GM18498 (cell line): ENCODE measurements around the gene RFFL.

Experiments used
- ATAC-seq: cut with Tn5 transposase; IDR thresholded peaks from one replicate; pipeline ENCODE4 v1.9.1; 2021; ENCODE audit warnings: mild to moderate bottlenecking, moderate library complexity; ENCODE audit not compliant: unreplicated experiment

The RFFL gene

DNA sequence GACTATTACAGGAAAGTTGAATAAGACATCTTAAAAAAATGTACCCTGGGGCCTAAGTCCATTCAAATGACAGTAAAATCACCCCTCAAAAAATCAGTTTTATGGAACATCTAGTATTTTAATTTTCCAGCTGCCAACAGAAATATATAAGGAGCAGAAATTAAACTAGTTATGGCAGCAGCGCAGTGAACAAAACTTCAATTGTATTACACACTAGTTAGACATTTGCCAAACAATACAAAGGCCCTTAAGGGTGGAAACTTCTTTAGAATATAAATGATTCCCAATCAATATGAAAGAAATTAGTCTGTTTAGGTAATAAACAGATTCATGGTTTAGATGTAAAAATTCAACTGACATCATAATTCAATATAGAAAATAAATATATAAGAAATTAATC lies 18.1 kb upstream of the RFFL start:
- no peak for ATAC-seq

DNA sequence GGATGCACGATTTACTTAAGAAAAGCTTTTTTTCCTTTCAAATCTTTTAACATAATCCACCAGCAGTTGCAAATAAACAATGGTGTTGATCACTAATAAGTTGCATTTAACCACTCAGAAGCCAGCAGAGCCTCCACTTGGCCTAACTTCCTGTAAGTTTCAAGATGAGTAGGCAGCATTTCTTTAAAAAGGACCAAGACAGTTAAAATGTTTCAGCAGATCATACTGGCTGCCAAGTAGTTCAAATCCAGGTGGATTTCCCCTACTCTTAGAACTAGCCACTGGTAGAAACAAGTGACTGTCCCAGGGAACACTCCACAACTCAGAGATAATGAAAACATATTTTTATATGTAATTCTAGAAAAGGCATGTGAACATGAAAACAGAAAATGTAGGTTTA lies 17.0 kb upstream of the RFFL start:
- peak; percentile 52 for ATAC-seq

DNA sequence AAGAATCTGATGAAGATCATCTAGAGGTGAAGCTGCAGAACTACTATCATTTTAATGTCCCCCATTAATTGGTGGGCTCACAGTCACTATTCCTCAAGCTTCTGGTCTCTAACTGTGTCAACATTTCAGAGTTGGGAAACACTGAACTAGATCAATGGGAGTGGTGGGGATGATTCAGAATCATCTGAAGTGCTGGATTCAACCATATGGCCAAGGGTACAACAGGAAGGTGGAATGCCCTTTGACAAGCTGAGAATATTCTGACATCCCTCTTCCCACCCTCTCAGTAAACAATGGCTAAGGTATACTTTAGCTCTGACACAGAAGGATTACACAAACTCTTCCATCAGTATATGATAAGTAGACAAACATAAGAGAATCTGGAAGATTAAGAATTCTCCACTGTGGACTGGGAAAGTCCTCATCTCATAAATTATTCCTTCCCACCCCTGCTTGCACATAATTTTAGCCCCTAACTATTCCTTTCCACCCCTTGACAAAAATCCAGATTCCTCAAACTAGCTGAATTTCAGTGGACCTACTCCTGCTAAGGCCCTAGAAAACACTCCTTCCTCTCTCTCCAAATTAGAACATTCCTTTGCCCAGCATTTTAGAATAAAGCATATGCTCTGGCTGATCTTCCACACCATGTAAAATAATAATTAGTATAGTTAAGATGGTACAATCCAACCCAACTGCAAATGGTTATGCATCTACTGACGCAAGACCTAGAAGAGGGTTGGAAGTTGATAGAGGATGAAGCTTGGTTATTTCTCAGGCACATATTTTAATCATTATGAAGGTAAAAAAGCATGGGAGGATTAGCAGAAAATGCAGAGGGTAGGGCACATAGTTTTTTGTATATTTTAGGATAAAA lies 16.3 kb upstream of the RFFL start:
- no peak for ATAC-seq

DNA sequence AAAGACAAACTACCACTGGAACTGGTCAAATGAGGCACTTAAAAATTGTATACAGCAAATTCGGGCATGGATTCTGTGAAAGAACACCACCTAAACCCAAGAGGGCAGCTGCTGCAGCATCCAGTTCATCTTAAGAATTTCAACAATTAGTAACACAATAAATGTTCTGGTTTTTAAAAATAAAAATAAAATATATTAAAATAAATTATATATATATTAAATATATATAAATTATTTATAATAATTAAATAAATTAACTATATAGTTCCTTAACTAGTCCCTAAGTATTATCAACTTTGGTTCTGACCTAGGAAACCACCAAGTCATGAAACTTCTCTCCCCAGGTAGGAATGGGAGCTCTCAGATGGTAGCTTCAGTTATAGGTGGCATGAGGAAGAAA lies 13.4 kb upstream of the RFFL start:
- no peak for ATAC-seq

DNA sequence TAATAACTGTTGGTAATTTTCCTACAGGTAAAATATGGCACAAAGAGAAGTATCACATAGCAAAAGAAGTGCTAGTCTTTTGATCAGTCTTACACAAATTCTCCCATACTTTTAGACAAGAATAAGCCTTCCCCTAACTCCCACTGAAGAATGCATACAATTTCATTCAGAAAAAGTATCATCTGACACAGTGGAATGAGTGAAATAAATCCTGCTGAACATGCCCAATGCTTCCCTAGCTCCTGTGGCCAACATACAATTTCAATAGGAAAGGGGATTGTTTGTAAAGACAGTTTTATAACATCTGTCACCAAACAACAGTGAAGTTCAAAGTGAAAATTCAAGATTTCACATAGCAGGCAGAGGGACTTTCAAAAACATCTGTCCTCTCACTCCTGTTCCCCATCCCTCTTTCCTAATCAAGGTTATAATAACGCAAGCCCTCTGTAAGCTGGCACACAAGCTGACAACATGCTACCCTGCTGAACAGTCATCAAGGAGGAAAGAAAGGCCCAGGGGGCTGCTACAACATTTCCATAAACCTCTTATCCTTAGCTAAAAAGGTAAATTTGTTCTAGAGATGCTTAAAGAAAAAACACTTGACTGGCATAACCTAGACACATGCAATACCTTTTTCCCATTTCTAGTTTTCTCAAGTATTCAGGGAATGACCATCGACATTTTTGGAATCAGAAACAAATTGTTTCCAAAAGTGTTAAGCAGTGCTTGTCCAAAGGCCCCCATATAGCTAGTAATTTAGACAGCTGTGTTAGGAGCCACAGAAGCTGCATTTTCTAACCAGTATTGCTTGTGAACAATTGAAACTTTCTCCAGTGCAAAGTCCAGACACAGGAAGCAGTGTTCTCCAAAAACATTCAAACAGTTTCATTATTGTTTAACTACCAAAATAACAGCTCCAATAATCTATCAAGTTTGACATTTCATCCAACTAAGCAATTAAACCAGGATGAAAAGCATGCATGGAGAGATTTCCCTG lies 11.5 kb upstream of the RFFL start:
- no peak for ATAC-seq

DNA sequence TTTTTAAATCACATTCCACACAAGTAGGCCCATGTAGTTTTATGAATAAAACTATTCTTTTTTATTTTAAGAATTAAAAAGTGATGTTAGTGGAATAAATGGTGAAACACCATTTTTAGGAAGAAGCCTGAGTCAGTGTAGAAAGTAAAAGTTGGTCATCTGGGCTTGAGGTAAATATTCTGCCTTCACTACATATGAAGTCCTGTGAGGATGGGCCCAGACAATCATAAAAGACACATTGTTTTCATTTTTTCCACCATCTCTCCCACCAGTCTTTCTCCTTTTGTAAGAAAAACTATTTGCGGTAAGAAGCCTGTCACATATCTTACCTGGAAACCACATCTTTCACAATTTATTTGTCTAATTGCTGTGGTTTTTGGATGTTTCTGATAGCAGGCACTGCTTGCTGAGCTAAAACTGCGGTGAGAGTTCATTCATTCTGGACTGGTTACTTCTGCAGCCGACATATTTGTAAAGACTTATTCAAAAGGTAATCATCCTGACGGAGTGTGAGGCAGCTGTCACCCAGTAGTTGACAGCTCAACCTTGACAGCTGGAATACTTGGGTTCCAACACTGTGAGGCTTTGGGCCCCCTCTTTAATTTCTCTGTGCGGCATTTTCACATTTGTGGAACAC lies 10.6 kb upstream of the RFFL start:
- no peak for ATAC-seq

DNA sequence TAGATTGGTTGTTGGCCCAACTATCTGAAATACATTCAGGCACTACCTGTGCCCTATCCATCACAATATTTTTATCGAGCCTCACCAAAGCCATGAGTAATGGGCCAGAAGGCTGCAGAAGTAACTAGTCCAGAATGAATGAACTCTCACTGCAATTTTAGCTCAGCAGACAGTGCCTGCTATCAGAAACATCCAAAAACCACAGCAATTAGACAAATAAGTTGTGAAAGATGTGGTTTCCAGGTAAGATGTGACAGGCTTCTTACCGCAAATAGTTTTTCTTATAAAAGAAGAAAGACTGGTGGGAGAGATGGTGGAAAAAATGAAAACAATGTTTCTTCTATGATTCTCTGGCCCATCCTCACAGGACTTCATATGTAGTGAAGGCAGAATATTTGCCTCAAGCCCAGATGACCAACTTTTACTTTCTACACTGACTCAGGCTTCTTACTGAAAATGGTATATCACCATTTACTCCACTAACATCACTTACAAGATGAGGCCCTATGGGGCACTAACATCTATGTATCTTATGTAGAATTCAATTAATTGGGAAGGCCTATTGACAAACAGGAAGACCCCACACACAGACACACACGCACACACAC lies 9.8 kb upstream of the RFFL start:
- no peak for ATAC-seq

DNA sequence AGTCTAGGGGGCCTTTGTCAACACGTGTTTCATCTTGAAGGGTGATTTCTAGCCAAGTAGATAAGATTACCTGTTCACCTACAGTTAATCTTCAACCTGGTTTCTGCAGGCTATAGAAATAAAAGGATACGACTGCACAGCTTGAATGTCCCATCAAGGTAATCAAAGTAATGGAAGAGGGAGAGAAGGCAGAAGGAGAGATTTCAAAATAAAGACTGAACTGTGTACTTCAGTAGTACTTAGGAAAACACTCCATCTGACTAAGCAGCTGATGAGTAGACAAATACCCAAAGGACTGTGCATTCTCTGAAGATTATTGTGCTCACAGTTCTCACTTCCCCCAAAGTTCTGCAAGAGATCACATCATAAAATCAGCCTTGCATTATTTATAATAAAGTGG lies 5.8 kb upstream of the RFFL start:
- no peak for ATAC-seq

DNA sequence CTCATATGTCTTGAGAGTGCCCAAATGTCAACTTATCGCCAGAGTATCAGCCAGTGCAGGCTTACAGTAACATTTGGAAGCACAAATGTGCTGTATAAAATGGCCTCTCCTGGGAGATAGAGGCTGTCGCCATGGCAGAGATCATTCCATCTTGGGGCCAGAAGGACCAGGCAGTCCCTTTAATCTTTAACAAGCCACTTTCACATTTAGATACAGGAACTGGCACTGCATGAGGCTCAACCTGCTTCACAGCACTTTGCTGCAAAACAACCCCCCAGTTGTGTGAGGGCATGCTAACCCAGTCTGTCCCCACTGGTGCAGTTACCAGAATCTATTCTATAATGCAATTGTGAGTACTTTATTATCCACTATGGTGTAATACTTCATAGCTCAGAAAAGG lies 4.7 kb upstream of the RFFL start:
- ATAC-seq, result no peak

DNA sequence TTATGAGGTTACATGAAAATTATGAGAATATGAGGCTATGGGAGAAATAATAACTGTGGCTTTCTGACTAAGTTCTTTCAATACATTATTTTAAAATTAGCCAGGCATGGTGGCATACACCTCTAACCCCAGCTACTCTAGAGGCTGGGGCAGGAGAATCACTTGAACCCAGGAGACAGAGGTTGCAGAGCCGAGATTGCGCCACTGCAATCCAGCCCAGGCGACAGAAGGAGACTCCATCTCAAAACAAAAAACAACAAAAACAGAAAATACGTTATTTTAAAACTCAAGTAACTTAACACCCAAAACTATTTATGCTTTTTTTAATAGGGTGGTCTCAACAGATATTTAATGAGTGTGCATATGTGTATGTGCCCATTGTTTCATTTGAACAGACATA lies 2.4 kb upstream of the RFFL start:
- no peak for ATAC-seq

DNA sequence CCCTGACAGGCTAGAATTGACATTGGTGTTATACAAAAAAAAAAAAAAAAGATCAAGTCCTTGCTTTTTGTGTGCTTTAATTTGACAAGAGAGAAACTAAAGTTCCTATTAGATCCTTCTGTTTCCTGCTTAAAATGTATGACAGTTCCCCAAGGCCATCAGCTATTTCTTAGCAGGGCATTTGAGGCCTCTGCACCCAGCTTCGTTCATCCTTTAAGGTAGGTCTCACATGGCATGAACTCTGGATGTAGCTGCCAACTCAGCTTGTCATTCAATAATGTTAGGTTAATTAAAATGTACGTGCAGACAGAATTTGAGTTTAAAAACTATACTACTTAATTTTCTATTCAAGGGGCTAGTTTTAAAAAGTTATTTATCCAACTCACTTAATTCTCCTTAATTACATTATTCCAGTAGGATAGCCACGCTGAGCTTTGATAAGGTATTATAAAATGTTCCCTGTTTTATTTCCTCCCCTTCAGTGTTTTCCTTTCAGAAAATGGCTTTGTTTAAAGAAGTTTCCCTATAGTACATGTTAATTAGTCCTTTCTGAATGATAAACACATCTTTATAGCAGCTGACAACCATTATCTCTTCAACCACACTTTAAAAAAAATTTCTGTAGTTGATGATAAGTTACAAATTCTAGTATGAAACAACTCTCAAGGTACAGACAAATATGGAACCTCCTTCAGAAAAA lies 1.2 kb upstream of the RFFL start:
- no peak for ATAC-seq

DNA sequence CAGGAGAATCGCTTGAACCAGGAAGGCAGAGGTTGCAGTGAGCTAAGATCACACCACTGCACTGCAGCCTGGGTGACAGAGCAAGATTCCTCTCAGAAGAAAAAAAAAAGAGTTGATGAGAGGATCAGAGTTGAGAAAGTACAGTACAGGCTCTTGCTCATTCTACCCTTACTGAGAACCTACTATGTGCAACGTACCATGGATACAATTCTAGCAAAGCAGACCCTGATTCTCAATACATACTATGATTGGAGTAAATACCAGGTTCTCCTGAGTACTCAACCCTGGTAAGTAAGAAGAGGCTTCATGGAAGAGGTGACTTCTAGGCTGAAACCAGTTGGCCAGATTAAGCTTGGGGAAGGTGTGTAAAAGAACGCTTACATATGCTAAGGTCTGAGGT lies 1.2 kb downstream of the RFFL start:
- no peak for ATAC-seq

DNA sequence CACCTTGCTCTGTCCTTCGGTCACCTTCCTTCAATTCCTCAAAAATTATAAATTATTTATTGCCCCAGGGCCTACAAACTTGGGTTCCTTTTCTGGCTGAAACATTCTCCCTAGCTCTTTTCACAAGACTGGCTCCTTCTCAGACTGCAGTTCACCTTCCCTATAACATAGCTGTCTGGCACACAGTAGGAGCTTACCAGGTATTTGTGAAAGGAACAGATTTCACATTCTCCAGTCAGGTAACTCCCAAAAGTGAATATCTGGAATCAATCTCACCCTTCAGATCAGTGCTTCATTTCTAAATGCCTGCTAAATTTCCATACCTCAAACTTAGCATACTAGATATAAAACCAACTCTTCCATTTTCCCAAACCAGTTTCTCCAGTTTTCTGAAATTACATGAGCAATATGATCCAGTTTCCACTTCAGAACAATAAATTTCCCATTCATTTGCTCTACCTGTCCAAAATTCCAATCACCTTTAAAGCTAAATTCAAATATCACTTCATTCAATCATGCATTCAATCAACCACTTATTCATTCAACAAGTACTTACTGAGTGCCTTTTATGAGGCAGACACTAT lies 6.1 kb downstream of the RFFL start:
- no peak for ATAC-seq

DNA sequence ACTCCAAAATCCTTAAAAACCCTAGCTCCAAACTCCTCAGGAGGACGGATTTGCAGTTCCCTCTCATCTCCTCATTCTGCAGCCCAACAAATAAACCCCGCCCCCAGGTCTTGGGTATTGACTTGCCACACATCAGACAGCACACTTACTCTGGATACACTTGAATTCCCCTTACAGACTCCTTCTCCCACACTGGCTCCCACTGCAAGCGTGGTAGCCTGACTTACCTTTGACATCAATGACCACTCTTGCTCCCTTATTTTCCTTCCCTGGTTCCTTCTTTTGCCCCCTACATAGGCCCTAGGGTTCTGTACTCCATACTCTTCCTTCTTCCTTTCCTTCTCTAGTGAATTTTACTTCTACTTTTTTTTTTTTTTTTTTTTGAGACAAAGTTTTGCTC lies 7.5 kb downstream of the RFFL start:
- ATAC-seq, result no peak

DNA sequence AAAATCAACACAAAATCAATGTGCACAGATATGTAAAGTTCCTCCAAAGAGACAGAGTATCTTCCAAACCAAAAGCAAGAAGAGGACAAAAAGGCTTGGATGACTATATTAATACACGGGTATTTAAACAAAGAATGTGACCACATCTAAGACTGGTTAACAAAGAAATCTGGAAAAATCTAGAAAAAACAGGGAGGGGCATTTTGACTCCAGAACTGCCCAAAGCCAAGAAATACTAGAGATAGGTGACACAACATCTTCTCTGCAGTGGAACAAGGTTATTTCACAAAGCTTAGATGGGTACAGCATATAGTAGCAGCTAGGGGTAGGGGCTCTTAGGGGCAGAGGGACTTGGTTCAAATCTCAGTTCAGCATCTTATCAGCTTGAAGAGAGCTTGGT lies 10.3 kb downstream of the RFFL start:
- no peak for ATAC-seq

DNA sequence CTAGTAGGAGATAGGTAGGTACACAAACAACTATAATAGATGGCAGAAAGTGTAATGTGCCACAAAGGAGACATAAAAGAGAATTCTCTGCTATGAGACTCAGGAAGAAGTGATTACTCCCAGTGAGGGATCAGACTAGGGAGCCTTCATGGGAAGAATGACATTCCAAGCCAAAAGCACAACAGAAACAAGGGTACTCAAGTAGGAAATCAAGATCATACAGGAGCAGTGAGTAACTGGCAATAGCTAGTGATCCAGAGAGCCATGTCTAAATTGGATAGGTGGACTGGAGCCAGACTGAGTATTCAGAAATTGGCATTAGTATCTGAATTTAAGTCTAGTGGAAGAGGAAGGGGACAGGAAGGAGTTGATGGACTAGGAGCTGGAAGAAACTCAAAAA lies 10.7 kb downstream of the RFFL start:
- ATAC-seq, result no peak

DNA sequence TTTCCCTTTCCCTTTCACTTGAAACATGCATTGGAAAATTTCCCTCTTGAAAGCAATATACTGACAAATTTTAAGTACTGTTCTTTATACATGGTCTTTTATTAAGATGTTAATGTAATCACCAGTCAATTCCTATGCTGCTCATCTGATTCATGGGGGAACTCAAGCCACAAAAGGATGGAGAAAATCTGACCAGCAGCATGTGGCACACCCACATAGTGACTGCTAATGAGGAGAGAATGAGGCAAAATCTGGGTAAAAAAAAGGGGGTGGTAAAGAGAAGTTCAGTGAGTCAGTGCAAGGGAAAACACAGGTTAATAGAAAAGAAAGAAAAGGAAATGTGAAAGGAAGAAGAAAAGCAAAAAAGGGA lies 11.3 kb downstream of the RFFL start:
- no peak for ATAC-seq

DNA sequence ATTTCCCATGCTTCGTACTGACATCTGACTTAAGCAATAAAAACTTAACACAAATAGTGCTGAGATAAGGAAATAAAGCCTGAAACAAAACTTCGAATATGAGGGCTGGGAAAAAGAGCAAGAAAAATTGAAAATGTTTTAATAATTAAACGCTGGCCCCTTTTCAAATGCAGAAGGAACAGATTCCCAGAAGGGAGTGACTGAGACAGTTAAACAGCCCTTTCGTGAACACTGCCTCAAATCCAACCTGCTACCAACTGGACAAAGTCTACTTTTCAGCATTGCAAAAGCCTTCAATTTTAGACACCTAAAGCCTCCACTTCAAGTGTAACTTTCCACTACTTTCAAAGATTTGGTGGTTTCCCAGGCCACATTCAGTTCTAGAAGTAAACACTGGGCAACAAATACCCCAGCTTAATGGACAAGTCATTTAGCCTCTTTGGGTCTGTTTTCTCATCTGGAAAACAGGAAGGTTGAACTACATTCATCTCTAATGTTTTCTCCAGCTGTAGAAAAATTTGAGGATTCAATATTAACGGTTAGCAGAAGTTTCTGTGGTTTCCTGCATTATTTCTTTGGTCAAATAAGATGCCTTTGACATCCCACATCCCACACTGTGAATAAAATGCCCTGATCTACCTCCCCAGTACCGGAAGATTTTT lies 11.8 kb downstream of the RFFL start:
- peak; percentile 24 for ATAC-seq

DNA sequence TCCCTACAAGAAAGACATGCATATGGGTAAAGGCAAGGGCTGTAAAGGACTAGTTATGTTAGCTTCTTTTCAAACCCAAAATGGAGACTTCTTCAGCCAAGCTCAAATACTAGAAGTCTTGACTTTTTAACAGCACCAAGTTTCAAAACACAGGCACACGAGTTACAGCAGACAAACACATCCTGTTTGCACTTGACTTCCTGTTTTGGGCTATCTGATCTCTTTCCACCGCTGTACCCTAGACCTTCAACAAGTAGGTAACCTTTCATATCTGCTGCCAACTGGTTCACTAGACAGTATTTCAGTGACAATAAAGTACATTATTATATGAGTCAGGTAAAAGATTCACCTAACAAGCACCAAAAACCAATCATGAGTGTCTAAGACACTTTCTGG lies 12.3 kb downstream of the RFFL start:
- peak; percentile 74 for ATAC-seq

DNA sequence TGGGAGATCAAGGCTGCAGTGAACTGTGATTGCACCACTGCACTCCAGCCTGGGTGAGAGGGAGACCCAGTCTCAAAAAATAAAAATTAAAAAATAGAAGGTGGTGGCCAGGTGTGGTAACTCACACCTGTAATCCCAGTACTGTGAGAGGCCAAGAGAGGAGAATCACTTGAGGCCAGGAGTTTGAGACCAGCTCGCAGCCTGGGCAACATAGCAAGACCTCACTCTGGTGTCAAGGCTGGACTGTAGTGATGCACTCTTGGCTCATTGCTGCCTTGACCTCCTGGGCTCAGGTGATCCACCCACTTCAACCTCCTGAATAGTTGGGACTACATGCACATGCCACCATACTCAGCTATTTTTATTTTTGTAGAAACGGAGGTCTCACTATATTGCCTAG lies 13.3 kb downstream of the RFFL start:
- ATAC-seq, result no peak
